ENCODE data around the gene TSPAN9.

DNA sequence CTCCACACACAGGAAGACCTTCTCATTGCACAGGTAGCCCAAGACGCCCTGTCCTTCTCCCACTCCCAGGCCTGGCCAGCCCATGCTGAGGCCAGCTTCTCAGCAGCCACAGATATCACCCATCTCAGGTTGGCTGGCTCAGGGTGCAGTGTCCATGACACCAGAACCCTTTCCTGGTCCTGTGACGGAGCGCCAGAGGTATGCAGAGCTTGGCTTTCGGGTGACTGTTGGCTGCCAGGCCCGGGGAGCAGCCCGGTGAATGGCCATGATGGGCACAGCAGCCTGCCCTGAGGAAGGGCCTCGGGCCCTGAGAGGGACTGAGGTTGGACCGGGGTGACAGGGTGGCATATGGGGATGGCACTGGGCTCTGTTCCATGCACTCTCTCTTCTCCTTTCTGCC, 173.4 kb downstream of the TSPAN9 start:
- no peak for TF ChIP-seq POLR2A (IDR thresholded peaks at IDR 0.05; ENCODE audit: low read length)
- TF ChIP-seq EP300 (IDR thresholded peaks at IDR 0.05): no peak
- TF ChIP-seq, protein P1, sequence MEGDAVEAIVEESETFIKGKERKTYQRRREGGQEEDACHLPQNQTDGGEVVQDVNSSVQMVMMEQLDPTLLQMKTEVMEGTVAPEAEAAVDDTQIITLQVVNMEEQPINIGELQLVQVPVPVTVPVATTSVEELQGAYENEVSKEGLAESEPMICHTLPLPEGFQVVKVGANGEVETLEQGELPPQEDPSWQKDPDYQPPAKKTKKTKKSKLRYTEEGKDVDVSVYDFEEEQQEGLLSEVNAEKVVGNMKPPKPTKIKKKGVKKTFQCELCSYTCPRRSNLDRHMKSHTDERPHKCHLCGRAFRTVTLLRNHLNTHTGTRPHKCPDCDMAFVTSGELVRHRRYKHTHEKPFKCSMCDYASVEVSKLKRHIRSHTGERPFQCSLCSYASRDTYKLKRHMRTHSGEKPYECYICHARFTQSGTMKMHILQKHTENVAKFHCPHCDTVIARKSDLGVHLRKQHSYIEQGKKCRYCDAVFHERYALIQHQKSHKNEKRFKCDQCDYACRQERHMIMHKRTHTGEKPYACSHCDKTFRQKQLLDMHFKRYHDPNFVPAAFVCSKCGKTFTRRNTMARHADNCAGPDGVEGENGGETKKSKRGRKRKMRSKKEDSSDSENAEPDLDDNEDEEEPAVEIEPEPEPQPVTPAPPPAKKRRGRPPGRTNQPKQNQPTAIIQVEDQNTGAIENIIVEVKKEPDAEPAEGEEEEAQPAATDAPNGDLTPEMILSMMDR (IDR thresholded peaks at IDR 0.05): no peak
- no peak for TF ChIP-seq ATOH8 (CRISPR knock-in tag; IDR thresholded peaks at IDR 0.05; ENCODE audit: low read depth)
